Neural cell (in vitro differentiated cells): Measurements from ENCODE around the gene MEF2D.

Experiments
- CTCF ChIP-seq: fragments of 450-650 bp; IDR thresholded peaks from 2 replicates; pipeline ENCODE4 v1.5.1; 2014; ENCODE audit warnings: antibody characterized with exemption, mild to moderate bottlenecking, moderate library complexity; ENCODE audit not compliant: poor library complexity, severe bottlenecking
- EP300 ChIP-seq: fragments of 450-650 bp; conservative IDR thresholded peaks from 2 replicates; pipeline ENCODE4 v1.6.1; 2014; ENCODE audit warnings: antibody characterized with exemption, mild to moderate bottlenecking, moderate library complexity; ENCODE audit not compliant: poor library complexity, severe bottlenecking
- EZH2 ChIP-seq: fragments of 200-600, 300-800 bp; shearing (Covaris generic), sonication (generic); IDR thresholded peaks from 2 replicates; pipeline ENCODE4 v1.6.1; 2014; ENCODE audit warnings: antibody characterized with exemption, low read length, borderline replicate concordance, mild to moderate bottlenecking; ENCODE audit not compliant: insufficient read depth, poor library complexity, severe bottlenecking
- MXI1 ChIP-seq: fragments of 450-650 bp; conservative IDR thresholded peaks from 2 replicates; pipeline ENCODE4 v1.6.1; 2014; ENCODE audit warnings: antibody characterized with exemption, mild to moderate bottlenecking; ENCODE audit not compliant: poor library complexity, severe bottlenecking
- POLR2AphosphoS5 ChIP-seq: IDR thresholded peaks from 2 replicates; pipeline ENCODE4 v1.6.1; 2012
- RAD21 ChIP-seq: fragments of 450-650 bp; conservative IDR thresholded peaks from 2 replicates; pipeline ENCODE4 v1.6.1; 2014; ENCODE audit warnings: antibody characterized with exemption, mild to moderate bottlenecking, moderate library complexity

GRCh38 chr1:156537027-156537426 lies 36.5 kb upstream of the MEF2D start:
- no peak for TF ChIP-seq MXI1
- TF ChIP-seq CTCF: no peak
- no peak for TF ChIP-seq EP300
- TF ChIP-seq EZH2: no peak
- TF ChIP-seq RAD21: no peak
- no peak for TF ChIP-seq POLR2AphosphoS5
